Stomach (tissue), 4 donors: ENCODE measurements around the gene TTLL3.

Experiments used
- CTCF ChIP-seq, 7 experiments: fragments of 450-650 bp in 4 of 7; fragments of 200-600 bp in 3 of 7; sonication (generic) in 3 of 7; IDR thresholded peaks; one replicate each; pipeline ENCODE4 v1.5.1; 2016 to 2019; ENCODE audit warnings: antibody characterized with exemption in 7 of 7, control low read depth in 2 of 7, mild to moderate bottlenecking in 1 of 7
- POLR2AphosphoS5 ChIP-seq, 3 donors: sonication (generic); formaldehyde crosslinking; IDR thresholded peaks; one replicate each; pipeline ENCODE4 v1.6.1; 2016; ENCODE audit warnings: antibody characterized with exemption in 3 of 3

GRCh38 chr3:9815986-9816385, 5.9 kb downstream of the TTLL3 start:
- TF ChIP-seq CTCF (IDR thresholded peaks at IDR 0.05): no peak
- no peak for TF ChIP-seq POLR2AphosphoS5 (IDR thresholded peaks at IDR 0.05)
